ENCODE data around the gene IGHMBP2.

IGHMBP2 gene

GRCh38 chr11:68947151-68947550 lies 43.5 kb downstream of the IGHMBP2 start:
- H3K27ac ChIP-seq: no peak overlapping the region
- no peak for TF ChIP-seq CTCF (conservative IDR thresholded peaks at IDR 0.05)

- TF ChIP-seq CTCF (conservative IDR thresholded peaks at IDR 0.05): no peak
- no peak overlapping the region for H3K27ac ChIP-seq
Measured at GRCh38 chr11:68948496-68948895, 44.8 kb downstream of the IGHMBP2 start.

- no peak for TF ChIP-seq CTCF (conservative IDR thresholded peaks at IDR 0.05)
- H3K27ac ChIP-seq: no peak overlapping the region
Measured at GRCh38 chr11:68948935-68949334, 45.2 kb downstream of the IGHMBP2 start.

GRCh38 chr11:68950270-68950669 lies 46.6 kb downstream of the IGHMBP2 start:
- no peak overlapping the region for H3K27ac ChIP-seq
- TF ChIP-seq CTCF (conservative IDR thresholded peaks at IDR 0.05): peak; percentile 70

- no peak for TF ChIP-seq CTCF (conservative IDR thresholded peaks at IDR 0.05)
- H3K27ac ChIP-seq: no peak overlapping the region
Measured at GRCh38 chr11:68950762-68951161, 47.1 kb downstream of the IGHMBP2 start.

- TF ChIP-seq CTCF (conservative IDR thresholded peaks at IDR 0.05): no peak
- no peak overlapping the region for H3K27ac ChIP-seq
Measured at GRCh38 chr11:68954836-68955606, 51.3 kb downstream of the IGHMBP2 start.

- no peak overlapping the region for H3K27ac ChIP-seq
- TF ChIP-seq CTCF (conservative IDR thresholded peaks at IDR 0.05): no peak
Measured at GRCh38 chr11:68955607-68955958, 51.9 kb downstream of the IGHMBP2 start.

Measured in VCaP (cell line).